ENCODE data around the gene SNAP29.
"Not testable (repeated sequence)": the region's sequence is repeated elsewhere in the genome, so short reads cannot be mapped to it uniquely, and the experiment has no call there.

Gene SNAP29

DNA sequence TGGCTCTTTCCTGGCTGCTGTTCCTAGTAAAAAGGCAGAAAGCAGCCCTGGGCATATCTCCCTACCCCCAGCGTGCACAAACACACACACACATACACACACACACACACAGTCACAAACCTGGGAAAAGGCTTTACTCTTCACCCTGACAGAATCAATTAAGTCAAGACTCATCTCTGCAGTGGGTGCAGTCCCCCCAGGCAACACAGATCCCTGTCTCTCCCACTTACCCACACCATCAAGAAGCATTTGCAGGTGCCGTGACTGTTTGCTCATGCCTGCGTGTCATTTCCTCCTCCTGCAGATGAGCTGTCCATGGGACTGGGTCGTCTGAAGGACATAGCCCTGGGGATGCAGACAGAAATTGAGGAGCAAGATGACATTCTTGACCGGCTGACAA is 28.6 kb downstream of the SNAP29 start:
- Histone ChIP-seq H3K4me3 (ENCODE audit: low read depth in 1 of 2, low read length in 1 of 2) (no peak overlapping the region), H3K27me3 (no peaks in the 10 kb centered on the region), H3K27ac (no peak overlapping the region), H3K36me3 (peaks cover 72% of the 10 kb centered on the region), H3K9me3 (no peaks in the 10 kb centered on the region), H3K4me1 (ENCODE audit: control insufficient read depth in 1 of 2, insufficient read depth in 1 of 2, low read depth in 1 of 2, low read length in 1 of 2) (peaks cover 3 to 6% of the 10 kb centered on the region in 2 experiments)
- TF ChIP-seq, protein P1, sequence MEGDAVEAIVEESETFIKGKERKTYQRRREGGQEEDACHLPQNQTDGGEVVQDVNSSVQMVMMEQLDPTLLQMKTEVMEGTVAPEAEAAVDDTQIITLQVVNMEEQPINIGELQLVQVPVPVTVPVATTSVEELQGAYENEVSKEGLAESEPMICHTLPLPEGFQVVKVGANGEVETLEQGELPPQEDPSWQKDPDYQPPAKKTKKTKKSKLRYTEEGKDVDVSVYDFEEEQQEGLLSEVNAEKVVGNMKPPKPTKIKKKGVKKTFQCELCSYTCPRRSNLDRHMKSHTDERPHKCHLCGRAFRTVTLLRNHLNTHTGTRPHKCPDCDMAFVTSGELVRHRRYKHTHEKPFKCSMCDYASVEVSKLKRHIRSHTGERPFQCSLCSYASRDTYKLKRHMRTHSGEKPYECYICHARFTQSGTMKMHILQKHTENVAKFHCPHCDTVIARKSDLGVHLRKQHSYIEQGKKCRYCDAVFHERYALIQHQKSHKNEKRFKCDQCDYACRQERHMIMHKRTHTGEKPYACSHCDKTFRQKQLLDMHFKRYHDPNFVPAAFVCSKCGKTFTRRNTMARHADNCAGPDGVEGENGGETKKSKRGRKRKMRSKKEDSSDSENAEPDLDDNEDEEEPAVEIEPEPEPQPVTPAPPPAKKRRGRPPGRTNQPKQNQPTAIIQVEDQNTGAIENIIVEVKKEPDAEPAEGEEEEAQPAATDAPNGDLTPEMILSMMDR (IDR thresholded peaks at IDR 0.05), result no peak

DNA sequence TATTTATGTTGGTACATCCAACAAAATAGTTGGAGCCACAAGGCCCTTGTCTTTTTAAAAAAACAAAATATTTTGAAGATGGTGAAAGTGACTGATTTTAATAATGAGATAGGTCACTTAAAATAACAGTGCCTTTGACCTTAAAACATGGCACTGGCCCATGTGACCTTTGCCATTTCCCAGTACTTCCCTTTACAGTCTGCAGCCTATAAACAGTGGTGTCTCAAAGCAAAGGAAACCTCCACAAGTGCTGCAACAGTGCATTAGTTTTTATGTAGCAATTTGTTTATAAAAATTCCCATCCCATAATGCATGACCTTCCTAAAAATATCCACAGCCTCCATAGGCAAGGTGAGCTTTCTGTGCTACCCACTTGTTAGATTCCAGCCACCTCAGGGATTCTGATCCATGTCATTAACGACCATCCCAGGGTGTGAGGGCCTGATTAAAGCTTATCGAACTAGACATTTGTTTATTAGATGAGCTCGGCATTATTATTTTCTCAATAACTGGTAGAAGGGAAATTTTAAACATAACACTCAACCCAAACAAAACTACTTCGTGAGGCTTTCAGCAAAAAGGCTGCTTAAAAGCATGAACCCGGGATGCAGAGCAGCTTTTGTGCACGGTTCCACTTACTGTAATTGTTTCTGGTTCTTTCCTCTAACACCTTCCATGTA is 30.4 kb downstream of the SNAP29 start:
- Histone ChIP-seq H3K9me3 (no peaks in the 10 kb centered on the region), H3K27ac (no peak overlapping the region), H3K4me1 (ENCODE audit: control insufficient read depth in 1 of 2, insufficient read depth in 1 of 2, low read depth in 1 of 2, low read length in 1 of 2) (peaks cover 3 to 6% of the 10 kb centered on the region in 2 experiments), H3K27me3 (no peaks in the 10 kb centered on the region), H3K4me3 (ENCODE audit: low read depth in 1 of 2, low read length in 1 of 2) (no peak overlapping the region), H3K36me3 (peaks cover 56% of the 10 kb centered on the region)
- TF ChIP-seq, protein P1 (IDR thresholded peaks at IDR 0.05), result no peak

DNA sequence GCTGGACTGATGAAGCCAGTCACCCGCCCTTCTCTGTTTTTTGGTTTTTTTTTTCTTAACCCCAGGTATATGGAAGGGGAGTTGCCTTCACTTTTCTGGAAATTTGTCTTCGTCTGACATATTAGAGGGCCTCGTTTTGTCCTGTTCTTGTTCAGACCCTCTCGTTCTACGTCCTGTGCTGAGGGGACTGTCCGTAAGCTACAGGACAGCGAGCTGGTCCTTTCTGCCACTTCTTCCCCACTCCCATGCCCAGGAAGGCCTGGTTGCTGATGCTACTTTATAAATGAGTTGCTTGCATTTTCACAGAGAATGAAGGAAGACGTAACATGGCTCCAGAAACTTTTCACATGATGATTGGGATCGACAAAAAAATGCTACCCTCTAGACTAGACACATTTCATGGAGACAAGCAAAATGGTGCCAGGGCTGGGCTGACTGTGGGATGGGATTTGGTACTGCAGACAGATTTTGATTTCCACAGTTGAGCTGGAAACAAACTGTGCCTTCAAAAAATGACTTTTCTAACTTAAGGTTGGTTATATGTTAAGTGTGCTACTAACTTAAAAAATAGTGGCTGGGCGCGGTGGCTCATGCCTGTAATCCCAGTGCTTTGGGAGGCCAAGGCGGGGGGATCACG is 31.2 kb downstream of the SNAP29 start:
- TF ChIP-seq, protein P1 (IDR thresholded peaks at IDR 0.05), result no peak
- H3K36me3 ChIP-seq, result peaks cover 47% of the 10 kb centered on the region
- H3K27me3 ChIP-seq, result no peaks in the 10 kb centered on the region
- peaks cover 3 to 6% of the 10 kb centered on the region in 2 experiments for H3K4me1 ChIP-seq (ENCODE audit: control insufficient read depth in 1 of 2, insufficient read depth in 1 of 2, low read depth in 1 of 2, low read length in 1 of 2)
- H3K9me3 ChIP-seq, result no peaks in the 10 kb centered on the region
- H3K4me3 ChIP-seq (ENCODE audit: low read depth in 1 of 2, low read length in 1 of 2), result no peak overlapping the region
- no peak overlapping the region for H3K27ac ChIP-seq

DNA sequence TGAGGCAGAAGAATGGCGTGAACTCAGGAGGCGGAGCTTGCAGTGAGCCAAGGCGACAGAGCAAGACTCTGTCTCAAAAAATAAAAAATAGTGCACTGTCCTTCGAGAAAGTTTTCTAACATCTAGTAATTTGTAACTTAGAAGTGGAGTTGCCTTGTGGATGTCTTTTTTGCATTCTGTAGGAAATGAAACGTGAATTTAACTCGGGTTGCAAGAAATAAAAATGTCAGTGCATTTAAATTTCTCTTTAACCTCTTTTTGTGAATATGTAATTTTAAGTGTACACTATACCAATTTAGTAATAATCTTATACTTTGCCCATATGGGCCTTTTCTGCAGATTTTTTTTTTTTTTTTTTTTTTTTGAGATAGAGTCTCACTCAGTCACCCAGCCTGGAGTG is 32.2 kb downstream of the SNAP29 start:
- peaks cover 43% of the 10 kb centered on the region for H3K36me3 ChIP-seq
- H3K4me3 ChIP-seq (ENCODE audit: low read depth in 1 of 2, low read length in 1 of 2), result no peak overlapping the region
- H3K27ac ChIP-seq, result no peak overlapping the region
- TF ChIP-seq, protein P1 (IDR thresholded peaks at IDR 0.05), result no peak
- no peaks in the 10 kb centered on the region for H3K9me3 ChIP-seq
- H3K4me1 ChIP-seq (ENCODE audit: control insufficient read depth in 1 of 2, insufficient read depth in 1 of 2, low read depth in 1 of 2, low read length in 1 of 2), result no peaks in the 10 kb centered on the region
- no peaks in the 10 kb centered on the region for H3K27me3 ChIP-seq

DNA sequence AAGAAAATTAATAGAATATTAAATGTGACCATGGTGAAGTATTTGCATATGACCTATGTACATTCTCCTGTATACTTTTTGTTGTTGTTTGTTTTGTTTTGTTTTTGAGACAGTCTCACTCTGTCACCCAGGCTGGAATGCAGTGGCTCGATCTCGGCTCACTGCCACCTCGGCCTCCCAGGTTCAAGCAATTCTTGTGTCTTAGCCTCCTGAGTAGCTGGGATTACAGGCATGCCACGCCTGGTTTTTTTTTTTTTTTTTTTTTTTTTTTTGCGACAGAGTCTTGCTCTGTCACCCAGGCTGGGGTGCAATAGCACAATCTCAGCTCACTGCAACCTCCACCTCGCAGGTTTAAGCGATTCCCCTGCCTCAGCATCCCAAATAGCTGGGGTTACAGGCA is 38.9 kb downstream of the SNAP29 start:
- not testable (repeated sequence) for H3K27ac ChIP-seq; H3K27me3 ChIP-seq; H3K9me3 ChIP-seq; H3K36me3 ChIP-seq; H3K4me3 ChIP-seq (ENCODE audit: low read depth in 1 of 2, low read length in 1 of 2); H3K4me1 ChIP-seq (ENCODE audit: control insufficient read depth in 1 of 2, insufficient read depth in 1 of 2, low read depth in 1 of 2, low read length in 1 of 2)

DNA sequence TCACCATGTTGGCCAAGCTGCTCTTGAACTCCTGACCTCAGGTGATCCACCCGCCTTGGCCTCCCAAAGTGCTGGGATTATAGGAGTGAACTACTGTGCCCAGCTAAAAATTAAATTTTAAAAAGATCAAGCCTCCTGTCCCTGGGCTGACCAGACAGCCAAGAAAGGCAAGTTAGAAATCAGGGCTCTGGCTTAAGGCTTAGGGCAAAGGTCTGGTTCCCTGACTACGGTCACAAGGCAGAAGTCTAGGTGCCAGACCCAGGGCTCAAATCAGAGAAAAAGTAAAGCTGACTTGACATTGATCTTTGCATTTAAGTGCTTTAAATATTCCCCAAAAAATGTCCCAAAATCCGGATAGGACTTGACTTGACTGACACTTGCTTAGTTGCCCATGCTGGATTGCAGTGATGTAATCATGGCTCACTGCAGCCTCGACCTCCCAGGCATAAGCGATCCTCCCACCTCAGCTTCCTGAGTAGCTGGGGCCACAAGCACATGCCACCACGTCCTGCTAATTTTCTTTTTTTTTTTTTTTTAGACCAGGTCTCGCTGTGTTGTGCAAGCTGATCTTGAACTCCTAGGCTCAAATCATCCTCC is 41.1 kb downstream of the SNAP29 start:
- Histone ChIP-seq H3K36me3 (no peaks in the 10 kb centered on the region), H3K4me3 (ENCODE audit: low read depth in 1 of 2, low read length in 1 of 2) (no peak overlapping the region), H3K27ac (no peak overlapping the region), H3K9me3 (no peaks in the 10 kb centered on the region), H3K4me1 (ENCODE audit: control insufficient read depth in 1 of 2, insufficient read depth in 1 of 2, low read depth in 1 of 2, low read length in 1 of 2) (peaks cover 13% of the 10 kb centered on the region in 2 experiments), H3K27me3 (no peaks in the 10 kb centered on the region)
- TF ChIP-seq, protein P1 (IDR thresholded peaks at IDR 0.05), result no peak

DNA sequence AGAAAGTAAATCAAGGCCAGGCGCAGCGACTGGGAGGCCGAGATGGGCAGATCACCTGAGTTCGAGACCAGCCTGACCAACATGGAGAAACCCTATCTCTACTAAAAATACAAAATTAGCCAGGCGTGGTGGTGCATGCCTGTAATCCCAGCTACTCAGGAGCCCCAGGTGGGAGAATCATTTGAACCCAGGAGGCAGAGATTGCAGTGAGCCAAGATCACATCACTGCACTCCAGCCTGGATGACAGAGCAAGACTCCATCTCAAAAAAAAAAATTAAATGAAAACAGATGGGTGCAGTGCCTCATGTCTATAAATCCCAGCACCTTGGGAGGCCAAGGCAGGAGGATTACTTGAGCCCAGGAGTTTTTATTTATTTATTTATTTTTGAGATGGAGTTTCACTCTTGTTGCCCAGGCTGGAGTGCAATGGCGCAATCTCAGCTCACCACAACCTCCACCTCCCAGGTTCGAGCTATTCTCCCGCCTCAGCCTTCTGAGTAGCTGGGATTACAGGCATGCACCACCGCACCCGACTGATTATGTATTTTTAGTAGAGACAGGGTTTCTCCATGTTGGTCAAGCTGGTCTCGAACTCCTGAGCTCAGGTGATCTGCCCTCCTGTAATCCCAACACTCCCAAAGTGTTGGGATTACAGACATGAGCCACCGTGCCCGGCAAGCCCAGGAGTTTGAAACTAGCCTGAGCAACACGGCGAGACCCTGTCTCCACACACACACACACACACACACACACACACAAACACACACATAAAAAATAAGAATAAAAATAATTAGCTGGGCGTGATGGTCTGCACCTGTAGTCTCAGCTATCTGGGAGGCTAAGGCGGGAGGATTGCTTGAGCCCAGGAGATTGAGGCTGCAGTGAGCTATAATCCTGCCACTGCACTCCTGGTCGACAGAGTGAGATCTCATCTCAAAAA is 42.6 kb downstream of the SNAP29 start:
- H3K27me3 ChIP-seq; H3K36me3 ChIP-seq; H3K9me3 ChIP-seq; H3K4me3 ChIP-seq (ENCODE audit: low read depth in 1 of 2, low read length in 1 of 2); H3K27ac ChIP-seq: not testable (repeated sequence)
- peaks cover 26% of the 10 kb centered on the region in 2 experiments for H3K4me1 ChIP-seq (ENCODE audit: control insufficient read depth in 1 of 2, insufficient read depth in 1 of 2, low read depth in 1 of 2, low read length in 1 of 2)
